CD4-positive, CD25-positive, alpha-beta regulatory T cell (primary cell): ENCODE results near the gene HAGH. TPM values are rescaled to one million over a fixed set of nuclear protein-coding genes. Genes with fewer than 3 reads are reported as not detected.

Experiments
- ATAC-seq, 2 donors: fragments of 150-1000 bp; cut with Tn5 transposase; one replicate each; pipeline ENCODE4 v1.10.0; 2021; ENCODE audit warnings: low read depth in 2 of 2, moderate number of reproducible peaks in 2 of 2, moderate library complexity in 1 of 2
- DNase-seq, 3 donors: peaks; one replicate each; pipeline versions ENCODE4 v3.0.0 to v3.0.0-alpha.2; 2012 to 2022; ENCODE audit warnings: mixed read lengths in 1 of 3
- H3K27ac ChIP-seq: one replicate; pipeline ENCODE4 v1.7.0; 2013; ENCODE audit warnings: mild to moderate bottlenecking, low read length; ENCODE audit not compliant: insufficient read depth, poor library complexity, severe bottlenecking
- H3K27me3 ChIP-seq: one replicate; pipeline ENCODE4 v1.7.0; 2013; ENCODE audit warnings: low read length; ENCODE audit not compliant: control insufficient read depth, insufficient read depth
- H3K36me3 ChIP-seq: one replicate; pipeline ENCODE4 v1.7.0; 2013; ENCODE audit warnings: mild to moderate bottlenecking, low read length, moderate library complexity; ENCODE audit not compliant: control insufficient read depth, insufficient read depth
- H3K4me1 ChIP-seq: 2 replicates; pipeline ENCODE4 v1.7.0; 2013; ENCODE audit warnings: mild to moderate bottlenecking, low read length; ENCODE audit not compliant: insufficient read depth, control insufficient read depth, poor library complexity, severe bottlenecking
- H3K4me3 ChIP-seq: one replicate; pipeline ENCODE4 v1.7.0; 2013; ENCODE audit warnings: low read depth, mild to moderate bottlenecking, low read length, moderate library complexity
- H3K9me3 ChIP-seq, 2 experiments: 1 replicate in 1 of 2; 2 replicates in 1 of 2; pipeline ENCODE4 v1.7.0; 2013; ENCODE audit warnings: low read length in 2 of 2, mild to moderate bottlenecking in 1 of 2, moderate library complexity in 1 of 2; ENCODE audit not compliant: control insufficient read depth in 2 of 2
- H3K27ac Mint-ChIP-seq, 3 donors: one replicate each; pipeline ENCODE4 v1.8.0; 2020 to 2022; ENCODE audit warnings: mild to moderate bottlenecking in 3 of 3, mixed read lengths in 3 of 3, moderate library complexity in 2 of 3
- H3K27me3 Mint-ChIP-seq: one replicate; pipeline ENCODE4 v1.8.0; 2022; ENCODE audit warnings: mild to moderate bottlenecking, mixed read lengths
- H3K36me3 Mint-ChIP-seq: one replicate; pipeline ENCODE4 v1.8.0; 2020; ENCODE audit warnings: mixed read lengths
- H3K4me1 Mint-ChIP-seq, 4 donors: one replicate each; pipeline ENCODE4 v1.8.0; 2020 to 2022; ENCODE audit warnings: mixed read lengths in 4 of 4, mild to moderate bottlenecking in 1 of 4
- H3K4me3 Mint-ChIP-seq, 4 donors: one replicate each; pipeline ENCODE4 v1.8.0; 2020 to 2022; ENCODE audit warnings: mild to moderate bottlenecking in 4 of 4, mixed read lengths in 4 of 4, moderate library complexity in 3 of 4
- H3K9me3 Mint-ChIP-seq, 7 donors: one replicate each; pipeline ENCODE4 v1.8.0; 2020 to 2022; ENCODE audit warnings: mixed read lengths in 7 of 7, mild to moderate bottlenecking in 3 of 7, moderate library complexity in 2 of 7
- polyA plus RNA-seq, 4 donors: library from polyadenylated mRNA; unstranded; fragments of 300-500 nt; fragmentation: Illumina TruSeq; gene quantifications; one replicate each; pipeline ENCODE4 v1.2.3, GENCODE V29; 2021
- total RNA-seq: library from RNA; stranded (reverse); gene quantifications from one replicate; pipeline ENCODE4 v1.2.3, GENCODE V29; 2022

HAGH gene
- total and polyA plus RNA-seq, 5 donors from 2014 or later, result 36.1 to 69.1 (median 46.4) TPM

DNA sequence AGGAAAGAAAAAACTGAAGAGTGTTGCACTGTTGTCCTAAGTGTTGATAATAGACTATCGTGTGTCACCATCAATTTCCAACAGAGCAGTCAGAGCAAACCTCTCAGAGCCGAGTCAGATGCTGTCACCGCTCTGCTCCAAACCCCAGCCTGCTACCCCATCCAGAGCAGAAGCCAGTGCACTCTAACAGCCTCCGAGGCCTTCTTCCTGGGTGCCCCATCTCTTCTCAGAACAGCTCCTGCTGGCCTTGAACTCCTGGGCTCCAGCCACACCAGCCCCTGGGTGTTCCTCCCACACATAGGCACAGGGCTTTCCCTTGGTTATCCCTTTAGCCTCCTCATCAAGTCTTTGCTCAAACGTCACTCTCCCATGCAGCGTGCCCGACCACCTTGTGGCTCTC, 24.4 kb upstream of the HAGH start:
- Mint-ChIP-seq H3K4me1 (peaks cover 0 to 17% (median 8%) of the 10 kb centered on the region in 4 donors), H3K27ac (no peak overlapping the region)

DNA sequence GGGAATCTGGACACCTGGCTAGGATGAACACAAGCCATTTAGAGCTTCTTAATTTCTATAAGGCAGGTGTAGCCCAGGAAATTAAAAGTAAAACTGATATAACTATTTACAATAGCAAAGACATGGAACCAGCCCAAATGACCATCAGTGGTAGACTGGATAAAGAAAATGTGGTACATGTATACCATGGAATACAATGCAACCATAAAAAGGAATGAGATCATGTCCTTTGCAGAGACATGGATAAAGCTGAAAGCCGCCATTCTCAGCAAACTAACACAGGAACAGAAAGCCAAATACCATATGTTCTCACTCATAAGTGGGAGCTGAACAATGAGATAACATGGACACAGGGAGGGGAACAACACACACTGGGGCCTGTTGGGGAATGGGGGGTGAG, 19.8 kb upstream of the HAGH start:
- H3K36me3 Mint-ChIP-seq, result no peaks in the 10 kb centered on the region
- H3K4me1 Mint-ChIP-seq, result no peaks in the 10 kb centered on the region
- no peak overlapping the region for H3K27ac ChIP-seq
- DNase-seq (no peak), ATAC-seq (no peak)
- H3K27me3 ChIP-seq, result no peaks in the 10 kb centered on the region
- no peaks in the 10 kb centered on the region for H3K9me3 Mint-ChIP-seq
- H3K4me1 ChIP-seq, result no peaks in the 10 kb centered on the region
- H3K9me3 ChIP-seq, result no peaks in the 10 kb centered on the region
- H3K4me3 ChIP-seq, result no peak overlapping the region
- H3K36me3 ChIP-seq, result no peaks in the 10 kb centered on the region
- H3K27me3 Mint-ChIP-seq, result peaks cover 19% of the 10 kb centered on the region
- no peak overlapping the region for H3K27ac Mint-ChIP-seq
- H3K4me3 Mint-ChIP-seq, result no peak overlapping the region

More for the DNA sequence above, 24.4 kb upstream of the HAGH start:
- no peak overlapping the region for H3K4me3 ChIP-seq
- no peaks in the 10 kb centered on the region for H3K9me3 ChIP-seq
- no peak overlapping the region for H3K4me3 Mint-ChIP-seq
- H3K27ac ChIP-seq, result no peak overlapping the region
- ATAC-seq (no peak), DNase-seq (no peak)
- no peaks in the 10 kb centered on the region for H3K27me3 ChIP-seq
- no peaks in the 10 kb centered on the region for H3K4me1 ChIP-seq
- H3K9me3 Mint-ChIP-seq, result no peaks in the 10 kb centered on the region
- peaks cover 30% of the 10 kb centered on the region for H3K27me3 Mint-ChIP-seq
- H3K36me3 ChIP-seq, result no peaks in the 10 kb centered on the region
- no peaks in the 10 kb centered on the region for H3K36me3 Mint-ChIP-seq

DNA sequence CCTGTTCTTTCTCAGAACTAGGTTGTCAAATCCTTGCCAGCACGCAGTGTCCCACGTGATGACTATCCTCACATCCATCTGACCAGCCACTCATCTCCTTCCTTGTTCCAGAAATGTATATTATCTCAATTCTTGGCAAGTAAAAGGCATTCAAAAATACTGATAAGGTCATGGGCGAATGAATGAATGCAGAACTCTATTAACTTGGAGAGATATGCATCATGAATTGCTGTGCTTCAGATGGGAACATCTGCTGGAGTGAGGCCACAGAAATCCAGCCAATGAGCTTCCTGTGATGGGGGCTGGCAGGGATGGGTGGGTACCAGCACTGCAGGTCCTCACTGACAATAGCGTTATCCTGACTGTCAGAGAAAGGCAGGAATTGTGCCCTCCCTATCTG, 19.4 kb upstream of the HAGH start:
- no peak overlapping the region for H3K27ac Mint-ChIP-seq
- Histone ChIP-seq H3K27ac (no peak overlapping the region), H3K36me3 (no peaks in the 10 kb centered on the region), H3K27me3 (no peaks in the 10 kb centered on the region), H3K4me1 (no peaks in the 10 kb centered on the region), H3K4me3 (no peak overlapping the region), H3K9me3 (no peaks in the 10 kb centered on the region)
- H3K27me3 Mint-ChIP-seq, result peaks cover 18% of the 10 kb centered on the region
- no peaks in the 10 kb centered on the region for H3K4me1 Mint-ChIP-seq
- no peak for DNase-seq
- H3K9me3 Mint-ChIP-seq, result no peaks in the 10 kb centered on the region
- no peak for ATAC-seq
- H3K4me3 Mint-ChIP-seq, result no peak overlapping the region
- H3K36me3 Mint-ChIP-seq, result no peaks in the 10 kb centered on the region

DNA sequence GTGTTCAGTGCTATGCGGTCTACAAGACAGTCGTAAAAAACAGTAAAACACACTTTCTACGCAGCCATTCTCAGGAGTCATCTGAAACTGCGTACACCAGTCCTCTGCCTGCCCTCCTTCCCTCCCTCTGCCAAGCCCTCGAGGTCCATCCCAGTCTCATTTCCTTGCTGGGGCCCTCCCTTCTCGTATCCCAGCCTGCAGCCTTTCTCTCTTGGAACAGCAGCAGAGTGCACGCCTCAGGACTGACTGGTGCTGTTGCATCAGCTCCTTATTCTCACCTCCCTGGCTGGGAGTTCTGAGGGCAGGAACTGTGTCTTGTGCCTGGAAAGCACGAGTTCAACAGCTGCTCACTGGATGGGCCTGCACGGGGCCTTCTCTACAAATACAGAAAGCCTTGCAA, 12.9 kb upstream of the HAGH start:
- Mint-ChIP-seq H3K9me3 (no peaks in the 10 kb centered on the region), H3K27me3 (no peaks in the 10 kb centered on the region), H3K4me3 (no peak overlapping the region), H3K27ac (no peak overlapping the region), H3K36me3 (no peaks in the 10 kb centered on the region), H3K4me1 (no peaks in the 10 kb centered on the region)
- H3K36me3 ChIP-seq, result no peaks in the 10 kb centered on the region
- H3K9me3 ChIP-seq, result no peaks in the 10 kb centered on the region
- DNase-seq (no peak), ATAC-seq (no peak)
- H3K27me3 ChIP-seq, result no peaks in the 10 kb centered on the region
- no peak overlapping the region for H3K27ac ChIP-seq
- no peak overlapping the region for H3K4me3 ChIP-seq
- H3K4me1 ChIP-seq, result no peaks in the 10 kb centered on the region

DNA sequence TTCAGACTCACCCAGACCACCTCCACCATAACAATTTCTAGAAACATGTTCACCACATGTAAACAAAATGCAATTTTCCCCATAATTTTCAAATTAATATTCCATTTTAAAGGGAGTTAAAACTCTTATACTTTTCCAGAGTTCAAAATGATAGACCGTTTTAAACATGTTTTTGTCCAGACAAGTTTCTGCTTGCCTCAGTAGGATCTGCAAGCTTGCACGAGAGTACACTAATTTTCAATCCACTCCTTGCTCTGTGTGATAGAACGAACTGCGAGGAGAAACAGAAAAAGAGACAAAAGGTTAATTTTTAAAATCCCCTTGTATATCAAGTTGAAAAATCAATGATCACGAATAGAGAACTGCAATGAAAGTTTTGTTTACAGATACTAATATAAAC, 7.5 kb upstream of the HAGH start:
- no peaks in the 10 kb centered on the region for H3K36me3 ChIP-seq
- Mint-ChIP-seq H3K4me3 (no peak overlapping the region), H3K27ac (no peak overlapping the region), H3K36me3 (peaks cover 6% of the 10 kb centered on the region), H3K27me3 (no peaks in the 10 kb centered on the region), H3K4me1 (peaks cover 5 to 17% (median 6%) of the 10 kb centered on the region in 4 donors), H3K9me3 (no peaks in the 10 kb centered on the region)
- no peak overlapping the region for H3K4me3 ChIP-seq
- H3K9me3 ChIP-seq, result no peaks in the 10 kb centered on the region
- H3K4me1 ChIP-seq, result peaks cover 5% of the 10 kb centered on the region
- no peaks in the 10 kb centered on the region for H3K27me3 ChIP-seq
- no peak for DNase-seq
- no peak for ATAC-seq
- H3K27ac ChIP-seq, result no peak overlapping the region

DNA sequence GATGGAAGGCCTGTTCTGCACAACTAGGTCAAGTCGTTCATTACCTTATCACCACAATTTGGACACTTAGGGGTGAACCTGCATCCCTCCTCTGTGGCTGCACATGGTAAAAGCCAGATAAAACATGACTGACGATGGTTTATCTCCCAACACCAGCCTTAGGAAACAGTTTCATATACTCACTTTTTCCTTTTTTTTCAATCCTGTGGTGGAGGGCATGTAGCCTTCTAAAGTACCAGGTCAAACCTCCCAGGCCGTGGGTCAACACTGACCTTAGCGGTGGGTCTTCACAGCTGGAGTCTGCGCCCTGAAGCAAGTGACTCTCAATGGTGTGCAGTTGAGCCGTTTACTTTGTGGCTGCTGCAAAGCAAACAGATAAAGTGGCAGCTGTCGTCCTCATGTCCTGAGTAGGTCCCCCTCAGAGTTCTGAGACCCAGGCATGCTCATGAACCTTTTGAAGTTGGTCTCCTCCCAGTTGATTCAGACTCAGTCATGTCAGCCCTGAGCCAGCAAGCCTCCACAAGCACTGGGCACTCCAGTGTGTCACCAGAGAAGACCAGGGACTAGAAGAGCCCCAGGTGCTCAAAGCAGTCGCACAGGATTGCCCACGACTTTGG, 6.3 kb upstream of the HAGH start:
- Histone ChIP-seq H3K27ac (no peak overlapping the region), H3K27me3 (no peaks in the 10 kb centered on the region), H3K4me1 (peaks cover 14% of the 10 kb centered on the region), H3K4me3 (no peak overlapping the region), H3K36me3 (no peaks in the 10 kb centered on the region), H3K9me3 (no peaks in the 10 kb centered on the region)
- no peak overlapping the region for H3K4me3 Mint-ChIP-seq
- no peaks in the 10 kb centered on the region for H3K9me3 Mint-ChIP-seq
- H3K4me1 Mint-ChIP-seq, result peaks cover 10 to 27% (median 15%) of the 10 kb centered on the region in 4 donors
- H3K27ac Mint-ChIP-seq, result no peak overlapping the region
- no peak for ATAC-seq
- no peak for DNase-seq
- no peaks in the 10 kb centered on the region for H3K27me3 Mint-ChIP-seq
- H3K36me3 Mint-ChIP-seq, result peaks cover 6% of the 10 kb centered on the region

DNA sequence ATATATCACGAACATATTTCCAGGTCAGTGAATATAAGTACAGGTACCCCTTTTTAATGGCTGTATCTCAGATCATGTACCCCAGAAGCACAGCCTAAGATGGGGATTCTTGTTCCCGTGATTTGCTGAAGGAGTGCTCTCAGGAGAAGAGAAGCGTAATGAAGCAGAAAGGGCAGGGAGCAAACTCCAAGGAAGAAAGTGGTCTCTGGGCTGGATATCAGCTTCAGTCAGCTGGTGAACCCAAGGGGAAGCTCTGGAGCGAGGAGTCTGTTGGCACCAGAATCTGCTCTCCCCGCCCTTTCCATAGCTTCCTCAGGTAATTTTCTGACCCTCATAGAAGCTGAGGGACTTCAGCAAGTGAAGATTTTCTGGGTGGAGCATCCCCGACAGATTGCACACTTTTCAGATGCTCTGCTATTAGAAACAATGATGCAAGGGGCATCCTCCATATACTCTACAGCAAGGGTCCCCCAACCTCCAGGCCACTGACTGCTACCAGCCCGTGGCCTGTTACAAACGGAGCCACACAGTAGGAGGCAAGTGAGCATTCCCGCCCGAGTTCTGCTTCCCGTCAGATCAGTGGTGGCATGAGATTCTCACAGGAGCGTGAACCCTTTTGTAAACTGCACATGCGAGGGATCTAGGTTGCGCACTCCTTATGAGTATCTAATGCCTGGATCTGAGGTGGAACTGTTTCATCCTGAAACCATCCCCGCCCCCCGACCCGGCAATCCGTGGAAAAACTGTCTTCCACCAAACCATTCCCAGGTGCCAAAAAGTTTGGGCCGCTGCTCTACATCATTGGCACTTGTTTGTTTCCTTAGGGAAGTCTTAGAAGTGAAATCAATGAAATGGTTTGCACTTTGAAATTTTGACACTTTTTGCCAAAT, 4.8 kb upstream of the HAGH start:
- Histone ChIP-seq H3K9me3 (no peaks in the 10 kb centered on the region), H3K36me3 (no peaks in the 10 kb centered on the region), H3K27me3 (no peaks in the 10 kb centered on the region), H3K27ac (no peak overlapping the region), H3K4me3 (no peak overlapping the region), H3K4me1 (peaks cover 21% of the 10 kb centered on the region)
- H3K27me3 Mint-ChIP-seq, result no peaks in the 10 kb centered on the region
- H3K4me3 Mint-ChIP-seq, result no peak overlapping the region
- DNase-seq (no peak), ATAC-seq (no peak)
- H3K4me1 Mint-ChIP-seq, result peaks cover 15 to 31% (median 22%) of the 10 kb centered on the region in 4 donors
- peak overlapping the region in 1 of 3 donors; percentile 6 for H3K27ac Mint-ChIP-seq
- no peaks in the 10 kb centered on the region for H3K9me3 Mint-ChIP-seq
- H3K36me3 Mint-ChIP-seq, result peaks cover 6% of the 10 kb centered on the region
